HG03469 (cell line): Measurements from ENCODE around the gene NRK.
"Not testable (repeated sequence)": the region's sequence is repeated elsewhere in the genome, so short reads cannot be mapped to it uniquely, and the experiment has no call there.

Source experiments
- ATAC-seq: cut with Tn5 transposase; IDR thresholded peaks from one replicate; pipeline ENCODE4 v1.9.1; 2021; ENCODE audit warnings: mild to moderate bottlenecking, moderate library complexity, moderate number of reproducible peaks; ENCODE audit not compliant: unreplicated experiment

NRK gene

GRCh38 chrX:105876658-105877057, 54.3 kb downstream of the NRK start:
- no peak for ATAC-seq

- no peak for ATAC-seq
These were observed 58.2 kb downstream of the NRK start for GRCh38 chrX:105880491-105880890.

GRCh38 chrX:105882581-105883275, 60.4 kb downstream of the NRK start:
- ATAC-seq, result no peak

- no peak for ATAC-seq
These were observed 72.4 kb downstream of the NRK start for GRCh38 chrX:105894721-105895120.

- no peak for ATAC-seq
These were observed 87.2 kb downstream of the NRK start for GRCh38 chrX:105909576-105909975.

GRCh38 chrX:105910563-105911105, 88.3 kb downstream of the NRK start:
- no peak for ATAC-seq

- no peak for ATAC-seq
These were observed 122.9 kb downstream of the NRK start for GRCh38 chrX:105945266-105945665.

GRCh38 chrX:105969487-105969886, 147.1 kb downstream of the NRK start:
- ATAC-seq, result no peak

- ATAC-seq, result no peak
These were observed 150.5 kb downstream of the NRK start for GRCh38 chrX:105972690-105973386.

- no peak for ATAC-seq
These were observed 151.0 kb downstream of the NRK start for GRCh38 chrX:105973387-105973739.

- no peak for ATAC-seq
These were observed 153.0 kb downstream of the NRK start for GRCh38 chrX:105975382-105975781.

DNA sequence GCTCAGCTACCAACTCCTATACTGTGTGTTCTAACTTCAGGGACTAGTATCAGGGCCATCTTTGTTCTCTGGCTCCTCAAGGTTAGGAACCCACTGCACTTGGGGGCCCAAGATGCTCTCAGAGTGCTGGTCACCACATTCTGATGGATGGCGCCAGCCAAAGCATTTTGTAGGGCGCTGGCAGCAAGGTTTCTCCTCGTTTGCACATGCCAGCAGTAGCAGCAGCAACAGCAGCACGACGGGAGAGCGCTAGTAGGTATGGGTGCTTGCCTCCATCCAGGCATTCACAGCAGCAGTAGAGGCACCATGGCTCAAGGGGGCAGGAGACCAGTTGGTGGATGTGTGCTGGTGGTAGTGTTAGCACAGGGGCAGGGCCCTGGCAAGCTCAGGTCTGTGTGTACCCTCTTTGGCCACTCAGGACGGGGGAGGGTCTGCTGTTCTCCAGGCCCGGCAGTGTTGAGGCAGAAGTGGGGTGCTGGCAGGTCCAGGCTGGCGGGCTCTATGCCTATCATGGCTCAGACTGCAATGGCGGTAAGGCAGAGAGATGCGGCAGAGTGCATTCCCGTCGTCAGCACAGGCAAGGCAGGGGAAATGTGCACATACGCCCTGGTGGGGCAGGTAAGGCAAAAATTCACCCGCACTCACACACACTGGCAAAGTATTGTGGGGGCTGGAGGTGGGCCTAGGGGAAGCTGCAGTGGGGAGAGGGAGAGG, 159.6 kb downstream of the NRK start:
- ATAC-seq, result no peak

GRCh38 chrX:105988487-105988886, 166.1 kb downstream of the NRK start:
- ATAC-seq, result not testable (repeated sequence)

DNA sequence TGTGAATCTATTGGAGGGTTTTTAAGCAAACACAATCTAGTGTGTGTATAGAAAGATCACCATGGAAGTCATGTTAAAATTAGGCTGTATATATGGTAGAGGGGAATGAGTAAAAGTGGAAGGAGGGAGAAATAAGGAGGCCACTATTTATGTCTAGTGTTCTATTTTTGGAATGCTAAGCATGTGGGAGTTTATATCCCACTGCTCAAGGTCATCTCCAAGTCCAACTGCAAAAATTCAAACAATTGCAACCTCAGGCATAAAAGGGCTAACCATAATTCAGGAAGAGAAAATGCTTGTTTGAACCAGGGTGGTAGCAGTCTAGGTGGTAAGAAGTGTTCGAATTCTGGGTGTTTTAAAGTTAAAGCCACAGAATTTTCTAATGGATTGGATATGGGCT, 177.0 kb downstream of the NRK start:
- no peak for ATAC-seq

DNA sequence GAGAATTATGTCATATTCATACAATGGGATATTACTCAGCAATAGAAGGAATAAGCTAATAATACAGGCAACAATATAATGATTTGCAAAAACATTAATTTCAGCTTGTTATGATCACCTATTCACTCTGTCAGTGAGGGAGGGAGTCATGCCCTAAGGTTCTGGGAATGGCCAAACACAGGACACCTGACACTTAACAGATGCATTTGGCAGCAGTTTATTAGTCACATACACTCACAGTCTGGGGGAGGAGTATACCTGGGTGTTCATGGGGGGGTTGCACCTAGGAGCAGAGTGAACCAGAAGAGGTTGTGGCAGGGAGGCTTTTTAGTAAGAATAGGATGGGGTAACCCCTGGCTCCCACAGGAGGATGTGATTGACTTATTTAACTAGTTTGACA, 177.9 kb downstream of the NRK start:
- ATAC-seq, result no peak

- ATAC-seq, result not testable (repeated sequence)
These were observed 178.3 kb downstream of the NRK start for GRCh38 chrX:106000609-106001008.

DNA sequence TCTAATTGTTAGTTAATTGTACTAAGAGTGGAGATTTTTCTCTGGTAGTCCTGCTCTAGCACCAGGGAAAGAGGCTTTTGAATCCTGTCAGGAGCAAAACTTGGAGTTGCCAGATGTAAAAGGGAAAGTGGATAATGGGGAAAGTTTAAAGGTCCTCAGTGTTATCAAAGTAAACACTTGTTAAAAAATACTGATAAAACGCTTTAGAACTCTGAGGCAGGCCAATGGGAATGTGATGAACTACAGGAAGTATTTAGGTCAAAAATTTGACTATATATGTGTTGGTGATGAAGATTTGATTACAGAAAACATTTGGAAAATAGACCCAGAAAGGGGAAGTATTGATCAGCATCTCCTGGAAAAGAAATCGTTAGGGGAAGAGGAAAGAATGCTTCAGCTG, 183.3 kb downstream of the NRK start:
- ATAC-seq, result no peak

GRCh38 chrX:106007815-106008214, 185.5 kb downstream of the NRK start:
- no peak for ATAC-seq
